CD4-positive, alpha-beta T cell treated with Interleukin-6 for 4 hours (primary cell): Measurements from ENCODE around the gene ZNF469.

Source experiments
- DNase-seq: peaks from one replicate; pipeline ENCODE4 v3.0.0-alpha.2; 2020; ENCODE audit warnings: mixed read lengths

Gene ZNF469

DNA sequence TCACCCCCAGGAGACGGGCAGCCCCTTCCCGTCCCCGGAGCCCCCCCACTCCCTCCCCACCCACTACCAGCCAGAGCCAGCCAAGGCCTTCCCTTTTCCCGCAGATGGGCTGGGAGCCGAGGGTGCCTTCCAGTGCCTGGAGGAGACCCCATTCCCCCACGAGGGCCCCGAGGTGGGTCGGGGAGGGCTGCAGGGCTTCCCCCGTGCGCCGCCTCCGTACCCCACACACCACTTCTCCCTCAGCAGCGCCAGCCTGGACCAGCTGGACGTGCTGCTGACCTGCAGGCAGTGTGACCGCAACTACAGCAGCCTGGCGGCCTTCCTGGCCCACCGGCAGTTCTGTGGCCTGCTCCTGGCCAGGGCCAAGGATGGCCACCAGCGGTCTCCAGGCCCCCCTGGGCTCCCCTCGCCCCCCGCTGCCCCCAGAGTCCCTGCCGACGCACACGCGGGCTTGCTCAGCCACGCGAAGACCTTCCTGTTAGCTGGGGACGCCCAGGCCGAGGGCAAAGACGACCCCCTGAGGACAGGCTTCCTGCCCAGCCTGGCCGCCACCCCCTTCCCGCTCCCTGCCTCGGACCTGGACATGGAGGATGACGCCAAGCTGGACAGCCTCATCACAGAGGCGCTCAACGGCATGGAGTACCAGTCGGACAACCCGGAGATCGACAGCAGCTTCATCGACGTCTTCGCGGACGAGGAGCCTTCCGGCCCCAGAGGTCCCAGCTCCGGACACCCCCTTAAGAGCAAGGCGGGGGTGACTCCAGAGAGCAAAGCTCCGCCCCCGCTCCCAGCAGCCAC is 46.8 kb downstream of the ZNF469 start:
- DNase-seq = no peak

DNA sequence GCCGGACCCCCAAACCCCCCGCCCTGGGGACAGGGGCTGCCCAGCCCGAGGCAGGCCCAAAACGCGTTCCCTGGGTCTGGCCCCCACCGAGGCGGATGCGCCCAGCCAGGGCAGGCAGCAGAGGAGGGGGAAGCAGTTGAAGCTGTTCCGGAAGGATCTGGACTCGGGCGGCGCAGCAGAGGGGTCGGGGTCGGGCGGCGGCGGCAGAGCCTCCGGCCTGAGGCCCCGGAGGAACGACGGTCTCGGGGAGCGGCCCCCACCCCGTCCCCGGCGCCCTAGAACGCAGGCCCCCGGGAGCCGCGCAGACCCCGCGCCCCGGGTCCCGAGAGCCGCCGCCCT is 47.4 kb downstream of the ZNF469 start:
- DNase-seq = peak; percentile 19

DNA sequence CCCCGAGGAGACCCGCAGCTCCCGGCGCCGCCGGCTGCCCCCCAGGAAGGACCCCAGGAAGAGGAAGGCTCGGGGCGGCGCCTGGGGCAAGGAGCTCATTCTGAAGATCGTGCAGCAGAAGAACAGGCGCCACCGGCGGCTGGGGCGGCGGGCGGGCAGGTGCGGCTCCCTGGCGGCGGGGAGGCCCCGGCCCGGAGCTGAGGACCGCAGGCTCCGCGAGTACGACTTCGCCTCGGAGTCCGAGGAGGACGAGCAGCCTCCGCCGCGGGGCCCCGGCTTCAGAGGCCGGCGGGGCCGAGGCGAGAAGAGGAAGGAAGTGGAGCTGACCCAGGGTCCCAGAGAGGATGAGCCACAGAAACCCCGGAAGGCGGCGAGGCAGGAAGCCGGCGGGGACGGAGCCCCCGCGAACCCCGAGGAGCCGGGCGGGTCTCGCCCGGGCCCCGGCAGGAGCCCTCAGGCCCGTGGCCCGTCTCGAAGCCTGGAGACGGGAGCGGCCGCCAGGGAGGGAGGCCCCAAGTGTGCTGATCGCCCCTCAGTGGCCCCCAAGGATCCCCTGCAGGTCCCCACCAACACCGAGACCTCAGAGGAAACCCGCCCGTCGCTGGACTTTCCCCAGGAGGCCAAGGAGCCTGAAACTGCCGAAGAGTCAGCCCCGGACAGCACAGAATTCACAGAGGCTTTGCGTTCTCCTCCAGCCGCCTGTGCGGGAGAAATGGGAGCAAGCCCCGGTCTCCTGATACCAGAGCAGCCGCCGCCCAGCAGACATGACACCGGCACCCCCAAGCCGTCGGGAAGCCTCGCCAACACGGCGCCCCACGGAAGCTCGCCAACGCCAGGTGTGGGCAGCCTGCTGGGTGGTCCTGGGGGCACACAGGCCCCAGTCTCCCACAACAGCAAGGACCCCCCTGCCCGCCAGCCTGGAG is 48.0 kb downstream of the ZNF469 start:
- peak; percentile 59 for DNase-seq

DNA sequence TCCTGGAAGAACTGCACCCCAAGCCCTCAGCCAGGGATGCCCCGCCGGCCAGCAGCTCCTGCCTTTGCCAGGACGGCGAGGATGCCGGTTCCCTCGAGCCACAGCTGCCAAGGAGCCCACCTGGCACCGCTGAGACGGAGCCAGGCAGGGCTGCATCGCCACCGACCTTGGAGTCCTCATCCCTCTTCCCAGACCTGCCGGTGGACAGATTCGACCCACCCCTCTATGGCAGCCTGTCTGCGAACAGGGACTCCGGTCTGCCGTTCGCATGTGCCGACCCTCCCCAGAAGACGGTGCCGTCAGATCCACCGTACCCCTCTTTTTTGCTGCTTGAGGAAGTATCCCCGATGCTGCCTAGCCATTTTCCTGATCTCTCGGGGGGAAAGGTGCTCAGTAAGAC is 48.9 kb downstream of the ZNF469 start:
- no peak for DNase-seq

DNA sequence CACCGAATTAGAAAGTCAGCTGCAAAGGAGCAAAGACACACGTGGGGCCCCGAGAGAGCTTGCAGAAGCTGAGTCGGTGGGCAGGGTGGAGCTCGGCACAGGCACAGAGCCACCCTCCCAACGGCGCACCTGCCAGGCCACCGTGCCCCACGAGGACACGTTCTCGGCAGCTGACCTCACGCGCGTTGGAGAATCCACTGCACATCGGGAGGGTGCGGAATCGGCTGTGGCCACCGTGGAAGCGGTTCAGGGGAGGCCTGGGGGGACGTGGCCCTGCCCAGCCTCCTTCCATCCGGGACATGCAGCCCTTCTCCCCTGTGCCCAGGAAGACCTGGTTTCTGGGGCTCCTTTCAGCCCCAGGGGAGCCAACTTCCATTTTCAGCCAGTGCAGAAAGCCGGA is 49.4 kb downstream of the ZNF469 start:
- no peak for DNase-seq
